Caco-2 (cell line): Measurements from ENCODE around the gene DENND1B. TPM values are rescaled to one million over a fixed set of nuclear protein-coding genes. Genes with fewer than 3 reads are reported as not detected.

Source experiments
- BruUV-seq: library from RNA; stranded (reverse); fragments of 400-500 nt; replicated peaks from 2 replicates; lab custom pipeline; 2021; lab: Mats Ljungman, UMichigan
- CTCF ChIA-PET: fragments of 300-600 bp; sonication (Branson Sonifier 250); formaldehyde crosslinking; loops from one replicate; lab custom pipeline; 2022; ENCODE audit warnings: antibody characterized with exemption; lab: Charles Lee
- POLR2A ChIA-PET: fragments of 300-600 bp; sonication (Branson Sonifier 250); formaldehyde crosslinking; loops from one replicate; lab custom pipeline; 2022; ENCODE audit warnings: antibody characterized with exemption; lab: Charles Lee
- DNase-seq, 2 experiments: peaks; one replicate each; pipeline versions ENCODE4 v3.0.0 to v3.0.0-alpha.2; 2020 to 2022
- H3K27me3 ChIP-seq: replicated peaks from 2 replicates; pipeline ENCODE4 v1.6.0; 2011; ENCODE audit warnings: low read length; ENCODE audit not compliant: control insufficient read depth, insufficient read depth
- H3K36me3 ChIP-seq: 2 replicates; pipeline ENCODE4 v1.5.1; 2011; ENCODE audit warnings: low read length; ENCODE audit not compliant: control insufficient read depth, insufficient read depth
- H3K4me1 ChIP-seq: fragments of 250-450 bp; sonication (Bioruptor Pico); 2 replicates; pipeline ENCODE4 v1.5.1; 2020; ENCODE audit warnings: mild to moderate bottlenecking
- H3K4me3 ChIP-seq: 2 replicates; pipeline ENCODE4 v1.5.1; 2011; ENCODE audit warnings: low read depth, mild to moderate bottlenecking, control low read depth, low read length
- H3K9me3 ChIP-seq: fragments of 250-450 bp; sonication (Bioruptor Pico); 2 replicates; pipeline ENCODE4 v1.5.1; 2020; ENCODE audit warnings: mild to moderate bottlenecking, moderate library complexity
- H3K27ac Mint-ChIP-seq: one replicate; pipeline ENCODE4 v1.8.0; 2022; ENCODE audit warnings: mixed read lengths; ENCODE audit not compliant: unreplicated experiment
- H3K27me3 Mint-ChIP-seq: one replicate; pipeline ENCODE4 v1.8.0; 2022; ENCODE audit warnings: mixed read lengths; ENCODE audit not compliant: insufficient read depth, unreplicated experiment
- H3K36me3 Mint-ChIP-seq: one replicate; pipeline ENCODE4 v1.8.0; 2022; ENCODE audit warnings: mild to moderate bottlenecking, mixed read lengths; ENCODE audit not compliant: insufficient read depth, unreplicated experiment
- H3K4me1 Mint-ChIP-seq: one replicate; pipeline ENCODE4 v1.8.0; 2022; ENCODE audit warnings: low read depth, mixed read lengths; ENCODE audit not compliant: unreplicated experiment
- H3K4me3 Mint-ChIP-seq: one replicate; pipeline ENCODE4 v1.8.0; 2022; ENCODE audit warnings: mild to moderate bottlenecking, moderate library complexity, mixed read lengths; ENCODE audit not compliant: unreplicated experiment
- H3K9me3 Mint-ChIP-seq: one replicate; pipeline ENCODE4 v1.8.0; 2022; ENCODE audit warnings: mixed read lengths; ENCODE audit not compliant: unreplicated experiment
- intact Hi-C: fragments of 100-400 bp; cut with micrococcal nuclease; formaldehyde crosslinking; loops from one replicate; pipeline ENCODE4 v1.10.0; 2022; ENCODE audit not compliant: unreplicated experiment
- total RNA-seq: library from RNA; stranded (reverse); gene quantifications from 2 replicates; pipeline ENCODE4 v1.2.3, GENCODE V29; 2022
- TF ChIP-seq, protein P1 (sequence below), 2 experiments: fragments of 200-600 bp in 1 of 2; IDR thresholded peaks; 1 replicate in 1 of 2; 2 replicates in 1 of 2; pipeline versions ENCODE4 v1.5.1 to v1.8.0; 2011 to 2022; ENCODE audit warnings: antibody characterized with exemption in 1 of 2, control low read depth in 1 of 2, inconsistent platforms in 1 of 2, low read depth in 1 of 2, low read length in 1 of 2, mild to moderate bottlenecking in 1 of 2, moderate library complexity in 1 of 2; ENCODE audit not compliant: insufficient read depth in 1 of 2, severe bottlenecking in 1 of 2, unreplicated experiment in 1 of 2

Gene DENND1B
- total RNA-seq, 1 experiment from 2014 or later = 9.6 TPM

DNA sequence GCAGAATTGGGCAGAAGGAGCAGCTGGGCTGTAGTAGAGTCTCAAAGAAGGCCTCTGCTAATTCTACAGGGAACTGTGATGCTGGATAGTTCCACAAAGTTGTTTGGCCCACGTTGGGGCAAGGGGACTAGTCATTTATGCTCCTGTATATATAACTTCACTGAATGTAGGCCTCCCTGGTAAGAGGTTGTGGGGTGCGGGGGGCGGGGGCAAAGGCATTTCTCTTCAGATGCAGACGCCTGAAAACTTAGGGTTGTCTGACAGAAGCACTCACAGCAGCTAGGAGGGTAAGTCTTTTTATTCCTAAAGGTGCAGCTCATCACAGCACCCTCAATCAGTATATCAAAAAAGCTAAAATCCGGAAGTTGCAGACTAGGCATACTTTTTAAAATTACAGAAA is 38.5 kb upstream of the DENND1B start:
- H3K4me1 Mint-ChIP-seq = peaks cover 7% of the 10 kb centered on the region

GRCh38 chr1:197811769-197812168 is 36.5 kb upstream of the DENND1B start:
- TF ChIP-seq, protein P1, sequence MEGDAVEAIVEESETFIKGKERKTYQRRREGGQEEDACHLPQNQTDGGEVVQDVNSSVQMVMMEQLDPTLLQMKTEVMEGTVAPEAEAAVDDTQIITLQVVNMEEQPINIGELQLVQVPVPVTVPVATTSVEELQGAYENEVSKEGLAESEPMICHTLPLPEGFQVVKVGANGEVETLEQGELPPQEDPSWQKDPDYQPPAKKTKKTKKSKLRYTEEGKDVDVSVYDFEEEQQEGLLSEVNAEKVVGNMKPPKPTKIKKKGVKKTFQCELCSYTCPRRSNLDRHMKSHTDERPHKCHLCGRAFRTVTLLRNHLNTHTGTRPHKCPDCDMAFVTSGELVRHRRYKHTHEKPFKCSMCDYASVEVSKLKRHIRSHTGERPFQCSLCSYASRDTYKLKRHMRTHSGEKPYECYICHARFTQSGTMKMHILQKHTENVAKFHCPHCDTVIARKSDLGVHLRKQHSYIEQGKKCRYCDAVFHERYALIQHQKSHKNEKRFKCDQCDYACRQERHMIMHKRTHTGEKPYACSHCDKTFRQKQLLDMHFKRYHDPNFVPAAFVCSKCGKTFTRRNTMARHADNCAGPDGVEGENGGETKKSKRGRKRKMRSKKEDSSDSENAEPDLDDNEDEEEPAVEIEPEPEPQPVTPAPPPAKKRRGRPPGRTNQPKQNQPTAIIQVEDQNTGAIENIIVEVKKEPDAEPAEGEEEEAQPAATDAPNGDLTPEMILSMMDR (IDR thresholded peaks at IDR 0.05; ENCODE audit: insufficient read depth in 1 of 2, low read depth in 1 of 2, low read length in 1 of 2, severe bottlenecking in 1 of 2, unreplicated experiment in 1 of 2) = no peak
- DNase-seq = no peak
- no TSS peak for BruUV-seq
- no peaks in the 10 kb centered on the region for H3K27me3 Mint-ChIP-seq
- H3K9me3 ChIP-seq = no peaks in the 10 kb centered on the region
- no peaks in the 10 kb centered on the region for H3K36me3 Mint-ChIP-seq
- no peaks in the 10 kb centered on the region for H3K27me3 ChIP-seq
- peaks cover 7% of the 10 kb centered on the region for H3K4me1 Mint-ChIP-seq
- intact Hi-C loops = no loop called here
- H3K36me3 ChIP-seq = no peaks in the 10 kb centered on the region
- POLR2A ChIA-PET = no interaction called here
- H3K4me3 Mint-ChIP-seq = no peak overlapping the region
- CTCF ChIA-PET = no interaction called here
- H3K4me3 ChIP-seq = no peak overlapping the region
- H3K9me3 Mint-ChIP-seq = peaks cover 9% of the 10 kb centered on the region
- H3K4me1 ChIP-seq = no peaks in the 10 kb centered on the region
- H3K27ac Mint-ChIP-seq = no peak overlapping the region

More for the DNA sequence above, 38.5 kb upstream of the DENND1B start:
- Mint-ChIP-seq H3K4me3 (no peak overlapping the region), H3K27ac (no peak overlapping the region), H3K27me3 (no peaks in the 10 kb centered on the region), H3K9me3 (peaks cover 9% of the 10 kb centered on the region), H3K36me3 (no peaks in the 10 kb centered on the region)
- ChIA-PET POLR2A (no interaction called here), CTCF (no interaction called here)
- H3K36me3 ChIP-seq = no peaks in the 10 kb centered on the region
- intact Hi-C loops = no loop called here
- DNase-seq = no peak
- BruUV-seq = no TSS peak
- TF ChIP-seq, protein P1 (IDR thresholded peaks at IDR 0.05; ENCODE audit: insufficient read depth in 1 of 2, low read depth in 1 of 2, low read length in 1 of 2, severe bottlenecking in 1 of 2, unreplicated experiment in 1 of 2) = no peak
- no peaks in the 10 kb centered on the region for H3K9me3 ChIP-seq
- no peaks in the 10 kb centered on the region for H3K4me1 ChIP-seq
- no peaks in the 10 kb centered on the region for H3K27me3 ChIP-seq
- H3K4me3 ChIP-seq = no peak overlapping the region

GRCh38 chr1:197810812-197811211 is 35.5 kb upstream of the DENND1B start:
- H3K9me3 ChIP-seq = no peaks in the 10 kb centered on the region
- Mint-ChIP-seq H3K4me1 (peaks cover 7% of the 10 kb centered on the region), H3K9me3 (peaks cover 9% of the 10 kb centered on the region), H3K4me3 (no peak overlapping the region), H3K36me3 (no peaks in the 10 kb centered on the region), H3K27ac (no peak overlapping the region), H3K27me3 (no peaks in the 10 kb centered on the region)
- ChIA-PET POLR2A (no interaction called here), CTCF (no interaction called here)
- no peaks in the 10 kb centered on the region for H3K27me3 ChIP-seq
- TF ChIP-seq, protein P1 (IDR thresholded peaks at IDR 0.05; ENCODE audit: insufficient read depth in 1 of 2, low read depth in 1 of 2, low read length in 1 of 2, severe bottlenecking in 1 of 2, unreplicated experiment in 1 of 2) = no peak
- no peak overlapping the region for H3K4me3 ChIP-seq
- BruUV-seq = no TSS peak
- no peaks in the 10 kb centered on the region for H3K4me1 ChIP-seq
- H3K36me3 ChIP-seq = no peaks in the 10 kb centered on the region
- no peak for DNase-seq
- intact Hi-C loops = no loop called here
